Smooth muscle cell (in vitro differentiated cells): ENCODE data around the gene LCMT1. TPM values are rescaled to one million over a fixed set of nuclear protein-coding genes. Genes with fewer than 3 reads are reported as not detected.

Experiments
- DNase-seq: peaks from one replicate; lab custom pipeline; 2025; ENCODE audit not compliant: unreplicated experiment; lab: John Stamatoyannopoulos, UW
- H2AFZ ChIP-seq: fragments of 200-600 bp; sonication (generic); 2 replicates; pipeline ENCODE4 v1.6.0; 2016; ENCODE audit warnings: antibody characterized with exemption, low read depth, mild to moderate bottlenecking
- H3F3A ChIP-seq: fragments of 200-600 bp; sonication (generic); 2 replicates; pipeline ENCODE4 v1.6.0; 2017; ENCODE audit warnings: antibody characterized with exemption, low read depth
- H3K27ac ChIP-seq: fragments of 200-600 bp; sonication (generic); 2 replicates; pipeline ENCODE4 v1.5.1; 2016; ENCODE audit warnings: low read depth, mild to moderate bottlenecking
- H3K27me3 ChIP-seq: fragments of 200-600 bp; sonication (generic); 2 replicates; pipeline ENCODE4 v1.6.1; 2016; ENCODE audit warnings: low read depth, mild to moderate bottlenecking
- H3K36me3 ChIP-seq: fragments of 200-600 bp; sonication (generic); 2 replicates; pipeline ENCODE4 v1.5.1; 2016; ENCODE audit warnings: low read depth
- H3K4me1 ChIP-seq: fragments of 200-600 bp; sonication (generic); 2 replicates; pipeline ENCODE4 v1.5.1; 2016; ENCODE audit warnings: low read depth
- H3K4me2 ChIP-seq: fragments of 200-600 bp; sonication (generic); 2 replicates; pipeline ENCODE4 v1.6.0; 2016; ENCODE audit warnings: mild to moderate bottlenecking
- H3K4me3 ChIP-seq: fragments of 200-600 bp; sonication (generic); 2 replicates; pipeline ENCODE4 v1.5.1; 2016; ENCODE audit warnings: mild to moderate bottlenecking
- H3K79me2 ChIP-seq: fragments of 200-600 bp; sonication (generic); 2 replicates; pipeline ENCODE4 v1.6.0; 2016; ENCODE audit warnings: low read depth, mild to moderate bottlenecking
- H3K9ac ChIP-seq: fragments of 200-600 bp; sonication (generic); 2 replicates; pipeline ENCODE4 v1.6.0; 2016; ENCODE audit warnings: low read depth
- H3K9me3 ChIP-seq: fragments of 200-600 bp; sonication (generic); replicated peaks from 2 replicates; pipeline ENCODE4 v1.5.1; 2016; ENCODE audit warnings: low read depth
- H4K20me1 ChIP-seq: fragments of 200-600 bp; sonication (generic); 2 replicates; pipeline ENCODE4 v1.6.0; 2016; ENCODE audit warnings: low read depth
- whole genome bisulfite sequencing: methylation state at CpG from one replicate; pipeline ENCODE4 v1.1.7; 2016; ENCODE audit warnings: low lambda C conversion rate; 5-methylcytosine and 5-hydroxymethylcytosine counted together
- polyA plus RNA-seq: library from polyadenylated mRNA; unstranded; fragments of >200 nt; fragmentation: Nextera tagmentation; extraction: Ambion mirVana; gene quantifications from 2 replicates; pipeline ENCODE4 v1.2.1, GENCODE V29; 2016
- total RNA-seq: library from RNA; depleted of rRNA; stranded (reverse); fragments of >200 nt; gene quantifications from 2 replicates; pipeline ENCODE4 v1.2.3, GENCODE V29; 2014
- TF ChIP-seq, protein P1 (sequence below): fragments of 200-600 bp; sonication (generic); IDR thresholded peaks from 2 replicates; pipeline ENCODE4 v1.5.1; 2017; ENCODE audit warnings: borderline replicate concordance, mild to moderate bottlenecking, antibody characterized with exemption; ENCODE audit not compliant: insufficient read depth, poor library complexity, severe bottlenecking

LCMT1 gene
- total and polyA plus RNA-seq, 2 experiments from 2014 or later: 52.5 to 57.6 TPM

DNA sequence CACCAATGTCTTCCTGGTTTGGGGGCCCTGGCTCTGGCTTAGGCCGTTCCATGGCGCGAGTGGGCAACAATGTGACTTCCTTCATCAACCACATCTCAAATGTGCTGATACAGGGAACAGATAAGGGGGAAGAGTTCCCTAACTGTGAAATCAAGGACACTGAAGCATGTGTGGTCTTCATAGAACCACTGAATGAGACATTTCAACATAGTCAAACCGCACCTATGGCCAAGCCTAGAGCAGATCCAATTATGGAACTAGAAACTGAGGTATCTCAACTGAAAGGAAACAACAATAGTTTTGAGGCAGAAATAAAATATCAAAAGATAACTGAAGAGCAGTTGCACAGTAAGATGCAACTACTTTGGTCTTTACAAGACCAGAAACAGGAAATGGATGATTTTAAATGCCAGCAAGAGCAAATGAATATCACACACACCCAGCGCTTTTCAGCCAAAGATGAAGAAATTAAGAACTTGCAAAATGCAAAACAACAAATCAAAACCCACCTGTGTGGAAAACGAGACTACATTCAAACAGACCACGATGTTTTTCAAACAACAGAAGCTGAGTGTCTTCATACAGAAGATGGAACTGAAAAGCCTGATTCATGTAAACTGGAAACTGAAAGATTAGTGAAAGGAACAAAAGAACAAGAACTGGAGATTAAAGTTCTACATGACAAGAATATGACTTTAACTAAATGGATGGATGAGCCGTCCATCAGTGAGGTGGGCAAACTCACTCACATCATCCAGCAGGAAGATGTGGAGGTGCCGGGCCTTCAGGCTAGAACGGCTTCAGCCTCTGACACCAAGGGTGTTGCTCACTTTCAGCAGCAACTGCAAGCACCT, 18.1 kb upstream of the LCMT1 start:
- Histone ChIP-seq H3K4me3 (no peak overlapping the region), H3K36me3 (no peaks in the 10 kb centered on the region), H3K4me2 (no peak overlapping the region), H3K4me1 (no peaks in the 10 kb centered on the region), H3K9me3 (no peaks in the 10 kb centered on the region), H3K27ac (no peak overlapping the region), H3K27me3 (peaks cover 64% of the 10 kb centered on the region), H3F3A (no peaks in the 10 kb centered on the region), H3K79me2 (no peaks in the 10 kb centered on the region), H3K9ac (no peak overlapping the region), H4K20me1 (no peaks in the 10 kb centered on the region), H2AFZ (no peak overlapping the region)
- TF ChIP-seq, protein P1, sequence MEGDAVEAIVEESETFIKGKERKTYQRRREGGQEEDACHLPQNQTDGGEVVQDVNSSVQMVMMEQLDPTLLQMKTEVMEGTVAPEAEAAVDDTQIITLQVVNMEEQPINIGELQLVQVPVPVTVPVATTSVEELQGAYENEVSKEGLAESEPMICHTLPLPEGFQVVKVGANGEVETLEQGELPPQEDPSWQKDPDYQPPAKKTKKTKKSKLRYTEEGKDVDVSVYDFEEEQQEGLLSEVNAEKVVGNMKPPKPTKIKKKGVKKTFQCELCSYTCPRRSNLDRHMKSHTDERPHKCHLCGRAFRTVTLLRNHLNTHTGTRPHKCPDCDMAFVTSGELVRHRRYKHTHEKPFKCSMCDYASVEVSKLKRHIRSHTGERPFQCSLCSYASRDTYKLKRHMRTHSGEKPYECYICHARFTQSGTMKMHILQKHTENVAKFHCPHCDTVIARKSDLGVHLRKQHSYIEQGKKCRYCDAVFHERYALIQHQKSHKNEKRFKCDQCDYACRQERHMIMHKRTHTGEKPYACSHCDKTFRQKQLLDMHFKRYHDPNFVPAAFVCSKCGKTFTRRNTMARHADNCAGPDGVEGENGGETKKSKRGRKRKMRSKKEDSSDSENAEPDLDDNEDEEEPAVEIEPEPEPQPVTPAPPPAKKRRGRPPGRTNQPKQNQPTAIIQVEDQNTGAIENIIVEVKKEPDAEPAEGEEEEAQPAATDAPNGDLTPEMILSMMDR: no peak
- DNase-seq: no peak
- WGBS: 89% methylated on average over 10 of the region's 10 CpGs

DNA sequence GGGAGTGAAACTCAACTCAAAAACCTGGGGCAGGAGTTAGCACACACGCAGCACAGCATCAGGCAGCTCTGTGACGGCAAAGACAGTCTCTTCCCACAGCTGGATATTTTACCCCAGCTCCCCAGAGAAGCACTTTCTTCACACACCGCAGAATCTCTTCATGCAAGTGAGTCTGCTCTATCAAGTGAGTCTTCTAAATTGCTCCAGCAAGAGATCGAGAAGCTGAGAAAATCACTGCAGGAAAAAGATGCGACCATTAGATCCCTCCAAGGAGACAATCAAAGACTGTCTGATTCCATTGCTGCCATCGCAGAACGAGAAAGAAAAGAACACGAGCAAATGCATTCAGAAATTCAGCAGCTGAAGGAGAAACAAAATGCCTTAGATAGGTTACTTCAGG, 16.9 kb upstream of the LCMT1 start:
- no peak overlapping the region for H2AFZ ChIP-seq
- 71% methylated on average over 8 of the region's 8 CpGs for WGBS
- H3K9ac ChIP-seq: no peak overlapping the region
- no peaks in the 10 kb centered on the region for H3K9me3 ChIP-seq
- H3K4me3 ChIP-seq: no peak overlapping the region
- no peaks in the 10 kb centered on the region for H3K4me1 ChIP-seq
- no peaks in the 10 kb centered on the region for H4K20me1 ChIP-seq
- H3K27ac ChIP-seq: no peak overlapping the region
- H3K36me3 ChIP-seq: no peaks in the 10 kb centered on the region
- no peak for DNase-seq
- TF ChIP-seq, protein P1: no peak
- no peaks in the 10 kb centered on the region for H3K79me2 ChIP-seq
- no peaks in the 10 kb centered on the region for H3F3A ChIP-seq
- H3K27me3 ChIP-seq: peaks cover 58% of the 10 kb centered on the region
- no peak overlapping the region for H3K4me2 ChIP-seq

GRCh38 chr16:25095636-25096035, 15.9 kb upstream of the LCMT1 start:
- Histone ChIP-seq H3K4me2 (no peak overlapping the region), H3K79me2 (no peaks in the 10 kb centered on the region), H3K36me3 (no peaks in the 10 kb centered on the region), H3K4me3 (no peak overlapping the region), H3K27ac (no peak overlapping the region), H3K9me3 (no peaks in the 10 kb centered on the region), H4K20me1 (no peaks in the 10 kb centered on the region), H3K9ac (no peak overlapping the region), H2AFZ (no peak overlapping the region), H3K27me3 (peaks cover 55% of the 10 kb centered on the region), H3F3A (no peaks in the 10 kb centered on the region), H3K4me1 (no peaks in the 10 kb centered on the region)
- DNase-seq: no peak
- TF ChIP-seq, protein P1: no peak
- whole genome bisulfite sequencing: 79% methylated on average over 4 of the region's 4 CpGs
